GM19238 (cell line): ENCODE results near the gene TNS1.
A peak's percentile ranks its signal among the peaks of the same experiment; 100 is the strongest.
"Not testable (repeated sequence)": the region's sequence is repeated elsewhere in the genome, so short reads cannot be mapped to it uniquely, and the experiment has no call there.

Experiments used
- DNase-seq: peaks from one replicate; pipeline ENCODE4 v3.0.0; 2011; ENCODE audit warnings: low spot score; ENCODE audit not compliant: insufficient read length

Gene TNS1

GRCh38 chr2:218002845-218003180, at the start of gene TNS1:
TSS of gene TNS1 (minus strand) at chr2:218002995. CDS start at chr2:218002872, 123 bp downstream.
- DNase-seq = no peak

GRCh38 chr2:218051903-218052302, 49.1 kb upstream of the TNS1 start:
- no peak for DNase-seq

GRCh38 chr2:218047536-218048225, 44.9 kb upstream of the TNS1 start:
- no peak for DNase-seq

DNA sequence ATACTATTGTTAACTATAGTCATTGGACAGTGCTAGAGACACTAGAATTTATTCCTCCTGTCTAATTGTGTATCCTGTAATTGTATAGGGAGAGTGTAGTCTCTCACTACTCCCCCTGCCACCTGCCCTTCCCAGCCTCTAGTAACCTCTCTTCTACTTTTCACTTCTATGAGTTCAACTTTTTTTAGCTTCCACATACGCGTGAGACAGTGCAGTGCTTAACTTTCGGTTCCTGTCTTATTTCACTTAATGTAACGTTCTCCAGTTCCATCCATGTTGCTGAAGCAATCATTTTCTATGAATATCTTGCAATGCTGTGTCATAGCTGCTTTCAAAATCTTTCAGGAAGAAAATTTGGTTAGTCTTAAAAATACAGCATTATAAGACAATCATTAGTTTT, 43.4 kb upstream of the TNS1 start:
- DNase-seq = no peak

GRCh38 chr2:218044599-218044998, 41.8 kb upstream of the TNS1 start:
- not testable (repeated sequence) for DNase-seq

DNA sequence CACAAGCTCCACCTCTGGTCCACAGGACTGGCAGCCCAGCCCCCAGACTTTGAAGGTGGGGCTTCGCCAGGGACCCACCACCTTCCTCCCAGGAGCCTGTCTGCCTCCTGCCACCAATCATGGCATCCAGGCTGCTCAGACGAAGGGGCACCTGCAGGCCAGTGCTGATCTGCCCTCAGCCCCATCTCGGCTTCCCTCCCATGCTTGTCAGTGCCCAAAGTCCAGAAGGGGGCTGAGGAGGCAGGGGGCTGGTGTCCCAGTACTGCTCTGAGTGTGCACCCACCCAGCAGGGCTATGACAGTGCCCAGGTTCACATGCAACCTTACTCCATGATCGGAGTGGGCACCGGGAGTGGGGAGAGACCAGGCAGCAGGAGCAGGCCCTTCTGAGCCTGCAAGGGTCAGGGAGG, 40.9 kb upstream of the TNS1 start:
- DNase-seq = no peak

GRCh38 chr2:218043100-218043499, 40.3 kb upstream of the TNS1 start:
- DNase-seq = no peak

DNA sequence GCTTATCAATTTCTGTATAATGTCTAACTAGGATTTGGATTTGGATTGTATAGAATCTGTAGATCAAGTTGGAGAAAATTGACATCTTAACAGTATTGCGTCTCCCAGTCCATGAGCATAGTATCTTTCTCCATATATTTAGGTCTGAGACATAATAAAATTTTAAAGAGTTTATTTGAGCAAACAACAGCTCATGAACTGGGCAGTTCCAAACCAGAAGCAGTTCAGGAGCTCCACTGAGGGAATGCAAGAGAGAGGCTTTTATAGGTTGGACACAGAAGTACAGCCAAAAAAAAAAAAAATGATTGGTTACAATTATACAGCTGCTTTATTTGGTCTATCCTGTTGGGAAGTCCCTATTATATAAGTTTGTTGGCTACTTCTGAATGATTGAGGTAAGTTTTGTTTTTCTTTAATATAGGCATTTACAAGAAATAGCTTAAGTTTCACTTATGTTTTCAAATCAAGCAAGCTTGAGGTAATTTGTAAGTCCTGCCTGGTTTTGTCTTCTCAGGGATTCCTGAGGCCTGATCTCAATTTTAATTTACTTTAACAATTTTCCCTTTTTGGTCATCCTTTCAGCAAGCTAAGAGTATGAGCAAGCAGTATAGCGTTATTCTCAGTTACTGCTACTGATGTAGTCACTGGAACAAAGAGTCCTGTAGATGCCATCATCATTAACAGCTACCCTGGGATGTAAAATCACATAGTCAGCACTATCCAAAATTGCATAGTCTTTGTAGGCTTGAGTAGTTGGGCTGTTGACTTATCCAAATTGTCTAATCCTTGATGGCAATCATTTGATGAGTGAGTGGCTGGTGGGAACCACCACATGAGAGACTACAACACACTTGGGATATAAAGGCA, 38.7 kb upstream of the TNS1 start:
- no peak for DNase-seq

DNA sequence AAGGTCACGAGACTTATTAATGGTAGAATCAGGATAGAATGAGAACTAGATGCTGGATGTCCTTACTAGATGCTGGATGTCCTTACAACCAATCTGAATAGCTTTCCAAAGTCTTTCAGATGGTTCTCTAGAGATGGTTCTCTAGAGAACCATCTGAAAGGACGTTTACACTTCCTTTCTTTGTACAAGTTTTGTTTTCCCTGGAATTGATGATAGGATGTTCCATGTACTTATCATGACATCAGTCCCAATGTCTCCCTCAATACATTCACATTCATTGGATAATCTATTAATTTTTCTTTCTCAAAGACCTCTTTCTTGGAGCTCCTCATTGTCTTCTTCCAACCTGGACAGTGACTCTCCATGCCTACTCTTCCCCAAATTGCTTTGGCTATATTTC, 38.1 kb upstream of the TNS1 start:
- no peak for DNase-seq

DNA sequence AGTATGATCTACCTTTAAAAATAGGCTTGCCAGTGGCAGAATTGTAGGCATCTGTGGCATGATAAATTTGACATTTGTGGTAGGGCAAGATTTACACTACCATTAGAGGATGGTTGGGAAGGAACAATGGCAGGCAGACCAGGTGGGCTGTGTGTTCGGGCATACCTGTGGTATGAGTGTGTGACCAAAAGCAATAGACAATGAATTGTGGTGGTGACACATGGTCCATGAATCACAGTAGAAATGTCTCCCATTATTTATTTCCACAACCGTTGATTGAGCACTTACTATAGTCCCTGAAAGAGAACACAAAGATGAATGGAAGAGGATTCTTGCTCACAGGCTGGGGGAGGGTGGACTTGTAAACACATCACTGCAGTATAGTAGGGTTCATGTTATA, 36.4 kb upstream of the TNS1 start:
- no peak for DNase-seq

- no peak for DNase-seq
These were observed 33.6 kb upstream of the TNS1 start for GRCh38 chr2:218036371-218036770.

DNA sequence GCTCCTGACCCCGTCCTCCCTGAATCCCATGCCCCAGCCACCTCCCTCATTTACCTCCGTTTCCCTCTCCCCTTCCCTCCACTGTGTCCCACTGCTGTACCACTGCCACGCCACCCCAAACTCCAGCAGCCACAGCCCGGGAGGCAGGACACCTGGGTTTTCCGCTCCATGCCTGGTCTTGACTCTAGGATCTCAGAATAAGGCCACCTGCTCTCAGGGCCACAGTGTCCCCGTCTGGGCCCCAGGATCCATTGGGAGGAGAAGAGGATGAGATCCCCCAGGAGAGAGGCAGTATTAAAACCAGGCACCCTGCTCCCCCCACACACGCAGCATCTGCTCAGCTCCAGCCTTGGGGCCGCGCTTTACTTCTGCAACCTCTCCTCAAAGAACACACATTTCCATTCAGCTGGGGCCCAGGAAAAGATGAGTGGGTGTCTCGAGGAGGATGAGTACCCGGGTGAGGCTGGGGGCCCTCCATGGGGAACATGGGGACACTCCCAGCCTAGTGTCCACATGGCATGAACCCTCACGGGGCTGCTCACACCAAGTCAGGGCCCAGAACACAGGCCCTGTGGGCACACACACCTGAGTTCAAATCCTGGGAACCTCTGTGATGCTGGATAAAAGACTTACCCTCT, 32.8 kb upstream of the TNS1 start:
- DNase-seq = no peak

GRCh38 chr2:218034497-218035213, 31.9 kb upstream of the TNS1 start:
- DNase-seq = peak; percentile 54

- no peak for DNase-seq
These were observed 31.0 kb upstream of the TNS1 start for GRCh38 chr2:218033590-218034496.

DNA sequence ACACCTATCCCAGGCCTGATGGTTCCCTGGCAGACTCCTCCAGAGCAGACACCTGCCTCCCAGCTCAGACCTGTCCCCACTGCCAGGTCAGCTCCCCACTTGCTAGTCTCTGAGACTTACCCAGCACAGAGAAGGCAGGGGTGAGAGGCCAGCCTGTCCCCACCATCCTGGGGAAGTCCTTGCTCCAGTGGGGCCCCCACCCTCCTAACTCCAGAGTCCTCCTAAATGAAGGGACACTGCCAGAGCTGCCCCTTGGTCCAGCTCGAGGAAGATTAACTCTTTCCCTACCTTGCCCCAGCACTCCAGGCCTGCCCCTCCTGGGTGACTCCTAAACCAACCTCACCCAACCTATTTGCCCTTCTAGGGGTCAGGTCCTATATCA, 30.4 kb upstream of the TNS1 start:
- no peak for DNase-seq

- DNase-seq = no peak
These were observed 29.8 kb upstream of the TNS1 start for GRCh38 chr2:218032336-218033171.

DNA sequence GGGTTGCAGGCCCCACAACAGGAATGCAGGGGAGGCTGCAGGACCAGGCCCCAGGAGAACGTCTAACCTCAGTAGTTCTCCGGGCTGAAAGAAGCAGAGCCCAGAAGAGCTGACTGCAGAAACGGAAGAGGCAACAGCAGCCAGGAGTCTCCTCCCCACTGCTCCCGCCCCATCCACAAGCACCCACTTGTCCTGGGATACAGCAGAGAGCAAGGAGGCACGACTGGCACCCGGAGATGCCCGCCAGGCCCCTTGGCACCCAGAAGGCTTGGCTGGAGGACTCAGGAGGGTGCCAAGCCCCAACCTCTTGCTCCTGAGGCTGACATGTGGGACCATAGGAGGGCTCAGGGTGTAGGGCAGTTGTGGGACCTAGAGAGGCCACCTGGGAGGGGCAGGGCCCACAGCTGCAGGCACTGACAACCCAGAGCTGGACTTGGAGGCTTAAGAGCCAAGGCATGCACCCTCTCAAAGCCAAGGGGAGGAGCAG, 29.0 kb upstream of the TNS1 start:
- DNase-seq = no peak

GRCh38 chr2:218031261-218031660, 28.5 kb upstream of the TNS1 start:
- DNase-seq = no peak

DNA sequence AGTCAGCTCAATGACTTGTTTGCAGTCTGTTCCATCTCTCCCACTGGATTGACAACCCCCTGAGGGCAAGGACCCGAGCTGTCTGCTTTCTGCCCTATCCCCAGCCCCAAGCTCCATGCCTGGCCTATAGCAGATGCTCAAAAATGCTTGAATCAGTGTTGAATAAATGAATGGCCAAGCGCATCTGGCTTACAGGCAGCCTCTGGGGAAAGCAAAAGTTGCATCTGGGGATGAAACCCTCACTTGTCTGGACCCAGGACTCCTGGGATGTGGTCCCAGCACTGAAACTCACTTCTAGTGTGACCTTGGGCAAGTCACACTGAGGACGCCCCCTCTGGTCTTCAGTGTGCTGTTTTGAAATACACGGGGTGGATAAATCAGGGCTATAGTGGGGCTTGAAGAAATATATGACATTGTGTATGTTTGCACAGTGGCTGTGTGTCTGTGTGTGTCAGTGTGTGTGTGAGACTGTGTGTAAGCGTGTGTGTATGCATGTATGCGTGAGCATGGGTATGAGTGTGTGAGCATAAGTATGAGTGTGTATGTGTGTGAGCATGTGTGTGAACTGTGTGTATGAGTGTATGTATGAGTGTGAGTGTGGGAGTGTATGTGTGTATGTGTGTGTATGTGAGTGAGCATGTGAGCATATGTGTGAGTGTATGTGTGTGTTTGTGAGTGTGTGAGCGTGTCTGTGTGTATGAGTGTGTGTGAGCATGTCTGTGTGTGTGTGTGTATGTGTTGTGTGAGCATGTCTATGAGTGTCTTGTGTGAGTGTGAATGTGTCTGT, 27.8 kb upstream of the TNS1 start:
- DNase-seq = no peak
